GM12874 (cell line): ENCODE data around the gene ANO3.

Experiments used
- CTCF ChIP-seq: IDR thresholded peaks from 2 replicates; pipeline ENCODE4 v1.5.1; 2011; ENCODE audit warnings: low read depth, mild to moderate bottlenecking, control low read depth, low read length, moderate library complexity; ENCODE audit not compliant: insufficient read depth

Gene ANO3

GRCh38 chr11:26473216-26474194 lies 141.6 kb downstream of the ANO3 start:
- no peak for TF ChIP-seq CTCF

GRCh38 chr11:26474401-26474800 lies 142.5 kb downstream of the ANO3 start:
- no peak for TF ChIP-seq CTCF

- no peak for TF ChIP-seq CTCF
Observed at GRCh38 chr11:26477396-26477795, 145.5 kb downstream of the ANO3 start.

GRCh38 chr11:26478710-26479109 lies 146.8 kb downstream of the ANO3 start:
- TF ChIP-seq CTCF, result no peak

- no peak for TF ChIP-seq CTCF
Observed at GRCh38 chr11:26480041-26480440, 148.1 kb downstream of the ANO3 start.

- no peak for TF ChIP-seq CTCF
Observed at GRCh38 chr11:26483108-26483507, 151.2 kb downstream of the ANO3 start.

GRCh38 chr11:26490546-26490945 lies 158.6 kb downstream of the ANO3 start:
- TF ChIP-seq CTCF, result no peak
